Measurements from ENCODE around the gene AUTS2. TPM values are rescaled to one million over a fixed set of nuclear protein-coding genes. Genes with fewer than 3 reads are reported as not detected.

AUTS2 gene
- total RNA-seq, 1 experiment from 2014 or later, result 256 TPM

GRCh38 chr7:70565721-70566370 lies 967.6 kb downstream of the AUTS2 start:
- H3K4me3 Mint-ChIP-seq, result no peak overlapping the region

More at GRCh38 chr7:70565721-70566370, 967.6 kb downstream of the AUTS2 start:
- no peaks in the 10 kb centered on the region for H3K9me3 ChIP-seq (ENCODE audit: control insufficient read depth, low read depth, low read length)
- no peak for TF ChIP-seq CTCF (conservative IDR thresholded peaks at IDR 0.05)
- no peak overlapping the region for H3K18ac ChIP-seq (ENCODE audit: insufficient read length, low read depth, low read length)
- H3K56ac ChIP-seq (ENCODE audit: insufficient read length, low read depth, low read length), result no peak overlapping the region
- H3K79me1 ChIP-seq (ENCODE audit: insufficient read depth, low read depth, low read length, poor library complexity, severe bottlenecking), result no peaks in the 10 kb centered on the region
- no peaks in the 10 kb centered on the region for H3K27me3 ChIP-seq (ENCODE audit: insufficient read depth, low read length)
- no peak overlapping the region for H4K91ac ChIP-seq (ENCODE audit: insufficient read length, low read depth, low read length)
- no peak overlapping the region for H3K4ac ChIP-seq (ENCODE audit: low read depth, low read length)
- peaks cover 5 to 9% of the 10 kb centered on the region in 2 experiments for H3K4me1 Mint-ChIP-seq
- H2AFZ ChIP-seq (ENCODE audit: low read length), result no peak overlapping the region
- no peak overlapping the region for H3K4me2 ChIP-seq (ENCODE audit: insufficient read depth, insufficient read length, low read length)
- H4K8ac ChIP-seq (replicated peaks; ENCODE audit: insufficient read length, low read depth, low read length), result no peak overlapping the region
- H3K9ac ChIP-seq (ENCODE audit: extremely low read depth, insufficient read length, low read length), result no peak overlapping the region
- H3K27ac Mint-ChIP-seq, result no peak overlapping the region
- H3K27ac ChIP-seq (ENCODE audit: insufficient read length, low read depth, low read length), result no peak overlapping the region
- H2BK12ac ChIP-seq (ENCODE audit: insufficient read length, low read depth, low read length), result no peak overlapping the region
- H3K23me2 ChIP-seq (ENCODE audit: insufficient read length, low read depth, low read length, poor library complexity, severe bottlenecking), result no peaks in the 10 kb centered on the region
- no peaks in the 10 kb centered on the region for H4K20me1 ChIP-seq (ENCODE audit: control insufficient read depth, insufficient read depth, insufficient read length)
- no peak overlapping the region for H3T11ph ChIP-seq (ENCODE audit: low read length)
- H2BK15ac ChIP-seq (ENCODE audit: low read depth, low read length), result no peak overlapping the region
- H2BK120ac ChIP-seq (ENCODE audit: low read depth, low read length, poor library complexity, severe bottlenecking), result no peak overlapping the region
- H2BK20ac ChIP-seq (ENCODE audit: low read depth, low read length, poor library complexity, severe bottlenecking), result no peak overlapping the region
- no peak overlapping the region for H2AK5ac ChIP-seq (ENCODE audit: insufficient read length, low read length)
- no peaks in the 10 kb centered on the region for H3K36me3 Mint-ChIP-seq (ENCODE audit: insufficient read depth in 1 of 3, low read depth in 3 of 3)
- peaks cover 6% of the 10 kb centered on the region for H3K27me3 Mint-ChIP-seq (ENCODE audit: low read depth)
- H4K5ac ChIP-seq (ENCODE audit: insufficient read length, low read depth, low read length), result no peak overlapping the region
- H3K4me1 ChIP-seq (ENCODE audit: insufficient read depth, low read length), result no peaks in the 10 kb centered on the region
- no peak overlapping the region for H3K23ac ChIP-seq (ENCODE audit: insufficient read length, low read depth, low read length)
- WGBS (ENCODE audit: extremely low coverage, insufficient read length, low lambda C conversion rate), result no CpG with 5 or more reads among the region's 4 CpGs
- no peak overlapping the region for H2BK5ac ChIP-seq (ENCODE audit: insufficient read length, low read length)
- H3K9me3 Mint-ChIP-seq, result no peaks in the 10 kb centered on the region
- H3K14ac ChIP-seq (ENCODE audit: insufficient read depth, low read length), result no peak overlapping the region
- DNase-seq, result no peak
- no peaks in the 10 kb centered on the region for H3K79me2 ChIP-seq (ENCODE audit: insufficient read depth, low read length)

All from H9 (cell line).